Left renal pelvis (tissue), 4 donors: ENCODE results near the gene SPRR5. TPM values are rescaled to one million over a fixed set of nuclear protein-coding genes. Genes with fewer than 3 reads are reported as not detected.

Source experiments
- DNase-seq, 4 donors: peaks; one replicate each; pipeline ENCODE4 v3.0.0-alpha.2; 2013; ENCODE audit warnings: low read depth in 4 of 4, low spot score in 3 of 4
- polyA plus RNA-seq, 4 donors: library from polyadenylated mRNA; unstranded; fragments of 120-200 nt; gene quantifications; one replicate each; pipeline ENCODE4 v1.2.1, GENCODE V29; 2013; ENCODE audit not compliant: insufficient read length in 4 of 4

Gene SPRR5
- polyA plus RNA-seq, 4 donors: not detected

DNA sequence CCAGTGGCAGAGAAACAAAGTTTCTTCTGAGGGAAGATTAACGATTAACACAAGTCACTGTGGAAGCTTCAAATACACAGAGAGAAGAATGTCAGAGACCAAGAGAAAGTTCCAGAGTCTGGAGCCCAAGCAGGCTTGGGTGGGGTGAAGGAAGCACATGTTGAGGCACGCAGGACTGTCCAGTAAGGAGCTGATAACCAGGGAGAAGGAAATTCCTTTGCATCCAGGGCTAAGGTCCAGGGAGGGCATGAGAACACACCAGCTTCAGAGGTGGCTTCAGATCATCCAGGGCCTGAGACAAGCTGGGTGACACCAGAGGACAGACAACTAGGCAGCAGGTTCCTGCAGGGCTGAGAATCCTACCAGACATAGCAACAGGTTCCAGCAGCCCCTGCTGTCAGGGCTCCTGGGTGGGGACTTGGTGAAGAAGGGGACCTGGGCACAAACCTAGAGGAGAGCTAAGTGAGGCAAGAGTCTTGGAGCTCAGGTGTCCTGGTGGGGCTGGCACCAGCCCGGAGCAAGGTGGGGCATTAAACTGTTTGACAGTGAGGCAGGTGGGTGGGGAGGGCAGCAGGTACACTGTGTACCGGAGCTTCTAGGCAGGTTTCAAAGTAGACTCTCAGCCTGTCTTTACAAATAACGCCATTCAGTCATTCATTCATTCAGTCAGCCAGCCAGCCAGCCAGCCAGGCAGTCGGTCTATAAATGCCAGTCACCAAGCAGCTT, 34.3 kb downstream of the SPRR5 start:
- no peak for DNase-seq

DNA sequence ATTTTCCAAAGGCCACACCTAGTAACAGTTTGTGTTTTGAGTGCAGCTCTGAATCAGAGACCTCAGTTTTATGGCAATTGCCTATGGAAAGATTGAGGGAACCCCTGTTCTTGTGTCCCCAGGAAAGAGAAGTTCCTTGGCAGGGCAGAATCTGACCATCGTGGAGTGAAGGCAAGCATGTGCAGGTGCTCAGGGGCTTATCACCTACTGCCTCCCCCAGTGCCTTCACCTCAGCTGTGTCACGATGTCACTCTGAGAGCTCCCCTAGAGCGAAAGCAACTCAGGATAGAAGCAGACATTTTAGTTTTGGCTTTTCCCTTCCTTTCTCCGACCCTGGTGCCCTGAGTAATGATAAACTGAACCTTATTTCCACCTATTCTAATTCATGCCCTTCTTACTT, 35.1 kb downstream of the SPRR5 start:
- DNase-seq: no peak

GRCh38 chr1:152983234-152983633, 36.2 kb downstream of the SPRR5 start:
- DNase-seq: no peak

DNA sequence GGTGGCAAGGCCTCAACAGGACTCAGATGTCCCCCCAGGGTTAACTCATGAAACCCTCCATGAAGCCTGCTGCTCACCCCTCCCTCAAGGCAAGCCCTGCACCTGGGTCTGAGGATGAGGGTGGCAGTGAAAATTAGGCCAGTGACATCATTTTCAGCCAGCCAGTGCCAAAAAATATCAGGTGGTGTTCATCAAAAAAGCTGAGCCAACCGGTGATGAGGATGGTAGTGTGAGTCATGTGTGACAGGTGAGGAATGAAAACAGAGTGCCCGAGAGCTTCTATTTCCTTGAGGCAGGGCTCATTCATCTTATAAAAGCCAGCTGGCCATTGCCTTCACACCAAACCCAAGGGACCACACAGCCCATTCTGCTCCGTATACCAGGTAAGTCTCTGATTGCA, 36.7 kb downstream of the SPRR5 start, which contains the start of gene SPRR1A:
SPRR1A (plus strand) TSS at position 339 of the 400 bp plus-strand sequence. CDS start 1,150 bp downstream, outside the sequence.
- no peak for DNase-seq

GRCh38 chr1:152986578-152986977, 39.6 kb downstream of the SPRR5 start:
- no peak for DNase-seq

DNA sequence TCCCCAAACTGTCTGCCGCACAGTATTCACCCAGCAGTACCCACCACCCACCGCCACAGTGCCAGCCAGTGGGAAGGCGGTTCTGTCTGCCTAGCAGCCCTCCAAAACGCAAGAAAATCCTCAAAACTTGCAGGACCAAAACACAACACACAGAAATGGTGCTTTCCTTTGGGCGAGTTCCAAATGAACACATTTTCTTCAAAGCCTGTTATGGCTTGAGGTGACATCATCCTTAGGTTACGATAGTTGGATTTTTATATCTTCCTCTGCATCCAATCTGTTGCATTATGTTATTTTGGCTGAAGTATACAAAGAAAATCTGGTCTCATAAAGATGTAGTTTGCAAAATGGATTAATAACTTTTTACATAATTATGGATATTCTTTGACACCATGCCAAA, 46.2 kb downstream of the SPRR5 start:
- DNase-seq: no peak

DNA sequence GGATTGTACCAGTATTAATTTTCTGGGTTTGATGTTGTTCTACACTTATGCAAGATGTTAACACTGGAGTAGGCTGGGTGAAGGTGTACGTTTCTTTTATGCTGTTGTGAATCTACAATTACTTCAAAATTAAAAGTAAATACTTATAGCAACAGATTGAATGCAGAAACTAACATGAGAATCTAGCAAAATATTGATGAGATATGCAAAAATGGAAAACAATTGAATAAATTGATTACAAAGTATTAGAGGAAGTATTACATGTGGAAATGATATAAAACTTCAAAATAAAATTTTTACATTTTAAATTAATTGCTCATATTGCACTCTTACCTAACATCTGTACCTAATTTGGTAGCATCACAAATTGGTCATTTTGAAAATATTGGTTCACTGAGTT, 48.8 kb downstream of the SPRR5 start:
- no peak for DNase-seq

GRCh38 chr1:152996633-152997400, 49.8 kb downstream of the SPRR5 start:
- no peak for DNase-seq

DNA sequence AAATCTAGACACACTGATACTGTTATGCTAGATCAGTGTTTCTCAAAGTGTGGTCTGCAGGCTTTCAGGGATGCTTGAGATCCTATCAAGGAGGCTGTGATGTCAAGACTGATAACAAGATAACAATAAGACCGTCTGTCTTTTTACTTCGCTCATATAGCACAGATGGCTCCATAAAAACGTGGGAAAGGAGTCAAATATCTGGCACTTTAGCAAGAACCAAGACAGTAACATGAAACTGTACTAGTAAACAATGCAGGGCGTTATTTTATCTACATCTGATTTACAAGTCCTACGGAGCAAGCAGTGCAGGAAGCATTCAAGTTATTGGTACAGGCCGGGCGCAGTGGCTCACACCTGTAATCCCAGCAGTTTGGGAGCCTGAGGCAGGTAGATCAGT, 50.9 kb downstream of the SPRR5 start:
- no peak for DNase-seq

- DNase-seq: no peak
These were observed 51.5 kb downstream of the SPRR5 start for GRCh38 chr1:152998476-152998875.

Other genes with a start within 250 kb of the SPRR5 start
- not detected for gene LCE2A, start 248.9 kb upstream of the SPRR5 start, polyA plus RNA-seq
- not detected for gene LCE4A, start 239.0 kb upstream of the SPRR5 start, polyA plus RNA-seq
- gene KPRP, start 189.2 kb upstream of the SPRR5 start, polyA plus RNA-seq: not detected
- gene LCE1F, start 172.1 kb upstream of the SPRR5 start, polyA plus RNA-seq: not detected
- not detected for gene LCE1E, start 160.9 kb upstream of the SPRR5 start, polyA plus RNA-seq
- gene LCE1D, start 150.5 kb upstream of the SPRR5 start, polyA plus RNA-seq: not detected
- gene LCE1C, start 140.6 kb upstream of the SPRR5 start, polyA plus RNA-seq: not detected
- not detected for gene LCE1B, start 135.2 kb upstream of the SPRR5 start, polyA plus RNA-seq
- gene LCE1A, start 119.7 kb upstream of the SPRR5 start, polyA plus RNA-seq: not detected
- not detected for gene LCE6A, start 104.3 kb upstream of the SPRR5 start, polyA plus RNA-seq
- not detected for gene LCE7A, start 87.2 kb upstream of the SPRR5 start, polyA plus RNA-seq
- gene SMCP, start 68.9 kb upstream of the SPRR5 start, polyA plus RNA-seq: not detected
- under 1 TPM in 3 of 4 donors, not detected in 1; 0.13 to 0.62 (median 0.37) TPM for gene IVL, start 38.7 kb upstream of the SPRR5 start, polyA plus RNA-seq
- gene SPRR4, start 23.4 kb downstream of the SPRR5 start, polyA plus RNA-seq: not detected
- under 1 TPM in 1 of 4 donors, not detected in 3; 0.73 TPM for gene SPRR1A, start 36.9 kb downstream of the SPRR5 start, polyA plus RNA-seq
- 1 to 10 TPM in 1 of 4 donors, under 1 TPM in 2, not detected in 1; 0.32 to 1.2 (median 0.63) TPM for gene SPRR3, start 54.5 kb downstream of the SPRR5 start, polyA plus RNA-seq
- not detected for gene SPRR1B, start 84.0 kb downstream of the SPRR5 start, polyA plus RNA-seq
- under 1 TPM in 1 of 4 donors, not detected in 3; 0.63 TPM for gene SPRR2D, start 93.9 kb downstream of the SPRR5 start, polyA plus RNA-seq
- under 1 TPM in 1 of 4 donors, not detected in 3; 0.57 TPM for gene SPRR2A, start 110.3 kb downstream of the SPRR5 start, polyA plus RNA-seq
- 1 to 10 TPM in 1 of 4 donors, not detected in 3; 3.2 TPM for gene SPRR2B, start 124.4 kb downstream of the SPRR5 start, polyA plus RNA-seq
- under 1 TPM in 1 of 4 donors, not detected in 3; 0.29 TPM for gene SPRR2E, start 147.3 kb downstream of the SPRR5 start, polyA plus RNA-seq
- gene SPRR2F, start 166.3 kb downstream of the SPRR5 start, polyA plus RNA-seq: 10 to 100 TPM in 1 of 4 donors, under 1 TPM in 1, not detected in 2; 0.42 to 11.8 TPM
- not detected for gene SPRR2G, start 203.7 kb downstream of the SPRR5 start, polyA plus RNA-seq